Heart right ventricle (tissue), 16 donors: ENCODE data around the gene C17orf100. TPM values are rescaled to one million over a fixed set of nuclear protein-coding genes. Genes with fewer than 3 reads are reported as not detected.
"Not testable (repeated sequence)": the region's sequence is repeated elsewhere in the genome, so short reads cannot be mapped to it uniquely, and the experiment has no call there.

Experiments
- ATAC-seq, 8 donors: fragments of 200-7000 bp; cut with Tn5 transposase; one replicate each; pipeline ENCODE4 v1.9.1; 2020; ENCODE audit warnings: mild to moderate bottlenecking in 8 of 8, moderate library complexity in 8 of 8, moderate number of reproducible peaks in 1 of 8
- DNase-seq, 2 donors: peaks; one replicate each; pipeline ENCODE4 v3.0.0-alpha.2; 2020
- H3K27ac ChIP-seq, 10 donors: fragments of 200-600 bp; sonication (generic) in 2 of 10; one replicate each; pipeline versions ENCODE4 v1.5.0 to v1.8.0; 2020 to 2022; ENCODE audit warnings: mild to moderate bottlenecking in 3 of 10
- H3K27me3 ChIP-seq, 7 donors: fragments of 200-600 bp; one replicate each; pipeline ENCODE4 v1.8.0; 2021 to 2022; ENCODE audit warnings: mild to moderate bottlenecking in 2 of 7
- H3K36me3 ChIP-seq, 9 donors: fragments of 200-600 bp; sonication (generic) in 1 of 9; one replicate each; pipeline versions ENCODE4 v1.5.0 to v1.8.0; 2020 to 2022; ENCODE audit warnings: mild to moderate bottlenecking in 2 of 9
- H3K4me1 ChIP-seq, 9 donors: fragments of 200-600 bp; sonication (generic) in 1 of 9; one replicate each; pipeline versions ENCODE4 v1.5.0 to v1.8.0; 2020 to 2022; ENCODE audit warnings: mild to moderate bottlenecking in 4 of 9
- H3K4me3 ChIP-seq, 10 donors: fragments of 200-600 bp; sonication (generic) in 2 of 10; one replicate each; pipeline versions ENCODE4 v1.5.0 to v1.8.0; 2020 to 2022; ENCODE audit warnings: mild to moderate bottlenecking in 7 of 10, moderate library complexity in 2 of 10
- H3K9me3 ChIP-seq, 11 donors: fragments of 200-600 bp in 10 of 11; sonication (generic) in 2 of 11; one replicate each; pipeline versions ENCODE4 v1.5.0 to v1.8.0; 2013 to 2022; ENCODE audit warnings: mild to moderate bottlenecking in 2 of 11, control low read depth in 1 of 11, moderate library complexity in 1 of 11
- CTCF ChIP-seq, 9 donors: fragments of 200-600 bp; sonication (generic) in 2 of 9; IDR thresholded peaks; one replicate each; pipeline versions ENCODE4 v1.5.0 to v1.8.0; 2021 to 2022; ENCODE audit warnings: antibody characterized with exemption in 9 of 9, mild to moderate bottlenecking in 5 of 9, moderate library complexity in 1 of 9
- WGBS, 2 donors: extraction: QIAGEN DNeasy Blood & Tissue Kit; methylation state at CpG; one replicate each; pipeline ENCODE4 v1.1.7; 2013; ENCODE audit warnings: inconsistent platforms in 1 of 2; 5-methylcytosine and 5-hydroxymethylcytosine counted together
- intact Hi-C, 10 donors: fragments of 100-400 bp; cut with DNase I; formaldehyde crosslinking; loops; one replicate each; pipeline versions ENCODE4 v1.11.1 to v1.14.2; 2022
- polyA plus RNA-seq, 2 donors: library from polyadenylated mRNA; stranded (reverse); fragments of 200-250 nt; gene quantifications; one replicate each; pipeline ENCODE4 v1.2.3, GENCODE V29; 2013
- total RNA-seq, 10 donors: library from RNA; stranded (reverse); fragmentation: NEBNext Ultra II Directional in 3 of 10; extraction: Animal tissue kit (Norgen Biotek cat#: 25700) in 3 of 10; gene quantifications; one replicate each; pipeline versions ENCODE4 v1.2.1 to v1.2.4, GENCODE V29; 2021 to 2023
- donor health status: Arrhythmogenic right ventricular cardiomyopathy.
- donor health status: ischemic (EF 13 %, LVEDD 7.1; RV severe dilation, severe dysfunction).
- donor health status: healthy with polysubstance abuse.
- donor health status: DM: no; HTN: yes; CAD: no.
- donor health status: DM: no; HTN: no; CAD: no.
- donor health status: ischemic (EF 25% LVEDD 6.9; RV normal size, moderate dysfunction).
- donor health status: ischemic (EF 25% LVEDD 5.7; RV mildly dilated, moderate dysfunction).
- donor health status: healthy.
- donor health status: DM: yes; HTN: yes; CAD: no.
- donor health status: Ischemic cardiomyopathy.
- donor health status: ischemic (EF 35%, LVEDD 5.7; RV mildly dilated, moderate dysfunction).
- donor health status: nonischemic (EF 11% LVEDD 7.7; RV severe dilation, severe dysfunction).
- donor health status: DM: yes; HTN: yes; CAD: no.
- donor health status: PGD.
- donor health status: ischemic (EF 29% LVEDD 5.4; RV normal size, mild dysfunction).
- donor health status: nonischemic (EF 23%, LVEDD 6.1; RV moderate dilation, normal function).

The C17orf100 gene
- total and polyA plus RNA-seq, 12 donors, result 0.30 to 1.4 (median 0.73) TPM; not detected in 1

GRCh38 chr17:6648181-6648580, 3.4 kb upstream of the C17orf100 start:
- DNase-seq (no peak), ATAC-seq (no peak)
- Histone ChIP-seq H3K4me1 (peaks cover 8 to 48% (median 27%) of the 10 kb centered on the region in 9 donors), H3K9me3 (no peaks in the 10 kb centered on the region), H3K36me3 (peaks cover 0 to 71% (median 12%) of the 10 kb centered on the region in 9 donors), H3K27me3 (peaks cover 0 to 14% (median 0%) of the 10 kb centered on the region in 7 donors), H3K27ac (no peak overlapping the region), H3K4me3 (no peak overlapping the region)
- intact Hi-C loops, result loop anchor here in 2 of 10 donors (10.0 kb wide), 1 partner anchor 173 kb away; no protein-coding TSS in a partner anchor
- peak in 1 of 9 donors; percentile 21 for TF ChIP-seq CTCF (IDR thresholded peaks at IDR 0.05)

- intact Hi-C loops, result loop anchor here in 1 of 10 donors (5.0 kb wide), 1 partner anchor 370 kb away; the partner anchor contains the start of gene BCL6B
- TF ChIP-seq CTCF (IDR thresholded peaks at IDR 0.05), result no peak
- H3K4me1 ChIP-seq, result peaks cover 8 to 65% (median 40%) of the 10 kb centered on the region in 9 donors
- H3K4me3 ChIP-seq, result peak overlapping the region; percentile 26 to 93 (median 72)
- peak in 5 of 8 donors; percentile 13 to 39 (median 21) for ATAC-seq
- H3K36me3 ChIP-seq, result peaks cover 0 to 33% (median 0%) of the 10 kb centered on the region in 9 donors
- peak overlapping the region in 8 of 10 donors; percentile 61 to 93 (median 80) for H3K27ac ChIP-seq
- H3K27me3 ChIP-seq, result peaks cover 0 to 49% (median 24%) of the 10 kb centered on the region in 7 donors
- peak in 1 of 2 donors; percentile 46 for DNase-seq
- no peaks in the 10 kb centered on the region for H3K9me3 ChIP-seq
- 10 to 14% methylated on average over 47 of the region's 47 CpGs for WGBS, 2 donors
Measured at GRCh38 chr17:6651919-6652452, 424 bp downstream of the C17orf100 start.

- WGBS, 2 donors, result 21 to 24% methylated on average over 46 of the region's 46 CpGs
- H3K36me3 ChIP-seq, result peaks cover 0 to 2% (median 0%) of the 10 kb centered on the region in 9 donors
- H3K27ac ChIP-seq, result no peak overlapping the region
- H3K27me3 ChIP-seq, result peaks cover 0 to 74% (median 43%) of the 10 kb centered on the region in 7 donors
- no peaks in the 10 kb centered on the region for H3K9me3 ChIP-seq
- ATAC-seq (no peak), DNase-seq (no peak)
- peak in 3 of 9 donors; percentile 13 to 35 (median 16) for TF ChIP-seq CTCF (IDR thresholded peaks at IDR 0.05)
- peaks cover 4 to 40% (median 24%) of the 10 kb centered on the region in 9 donors for H3K4me1 ChIP-seq
- intact Hi-C loops, result loop anchor here in 1 of 10 donors (5.0 kb wide), 1 partner anchor 367 kb away; the partner anchor contains the start of gene BCL6B
- H3K4me3 ChIP-seq, result peak overlapping the region in 6 of 10 donors; percentile 7 to 41 (median 20)
Measured at GRCh38 chr17:6654841-6655731, 3.5 kb downstream of the C17orf100 start.

GRCh38 chr17:6655732-6656361, 4.3 kb downstream of the C17orf100 start:
- ATAC-seq, DNase-seq, H3K36me3 ChIP-seq, H3K9me3 ChIP-seq, H3K27ac ChIP-seq, intact Hi-C loops: not testable (repeated sequence)
- WGBS, 2 donors, result 0 to 3% methylated on average over 15 to 35 of the region's 41 CpGs
- peaks cover 0 to 78% (median 49%) of the 10 kb centered on the region in 7 donors for H3K27me3 ChIP-seq
- peaks cover 0 to 37% (median 18%) of the 10 kb centered on the region in 9 donors for H3K4me1 ChIP-seq
- peak overlapping the region in 5 of 10 donors; percentile 22 to 41 (median 26) for H3K4me3 ChIP-seq

GRCh38 chr17:6656797-6657632, 5.5 kb downstream of the C17orf100 start:
- H3K4me1 ChIP-seq, result peaks cover 0 to 39% (median 14%) of the 10 kb centered on the region in 9 donors
- H3K27me3 ChIP-seq, result peaks cover 0 to 86% (median 50%) of the 10 kb centered on the region in 7 donors
- WGBS, 2 donors, result 6 to 8% methylated on average over 46 to 52 of the region's 55 CpGs
- intact Hi-C loops, H3K9me3 ChIP-seq, H3K36me3 ChIP-seq, DNase-seq, H3K27ac ChIP-seq: not testable (repeated sequence)
- H3K4me3 ChIP-seq, result peak overlapping the region in 6 of 10 donors; percentile 15 to 40 (median 30)
- peak in 4 of 8 donors; percentile 14 to 35 (median 24) for ATAC-seq
